K562 (cell line): Measurements from ENCODE around the gene MPST. TPM values are rescaled to one million over a fixed set of nuclear protein-coding genes. Genes with fewer than 3 reads are reported as not detected.

Experiments used
- HDGF ChIP-seq: fragments of 450-650 bp; IDR thresholded peaks from 2 replicates; pipeline ENCODE4 v1.6.1; 2016
- L3MBTL2 ChIP-seq: fragments of 450-650 bp; IDR thresholded peaks from 2 replicates; pipeline ENCODE4 v1.6.1; 2016; ENCODE audit warnings: mild to moderate bottlenecking, moderate library complexity
- MEIS2 ChIP-seq: fragments of 450-650 bp; IDR thresholded peaks from 2 replicates; pipeline ENCODE4 v1.6.1; 2014; ENCODE audit warnings: mild to moderate bottlenecking; ENCODE audit not compliant: partially characterized antibody
- NCOA6 ChIP-seq: fragments of 450-650 bp; IDR thresholded peaks from 2 replicates; pipeline ENCODE4 v1.6.1; 2017; ENCODE audit warnings: mild to moderate bottlenecking
- SREBF1 ChIP-seq: fragments of 150-350 bp; IDR thresholded peaks from 2 replicates; pipeline ENCODE4 v1.6.1; 2014; ENCODE audit warnings: antibody characterized with exemption, low read depth, low read length, borderline replicate concordance
- SRSF9 ChIP-seq: fragments of 200-400 bp; formaldehyde crosslinking; IDR thresholded peaks from 2 replicates; pipeline ENCODE4 v1.6.1; 2017; ENCODE audit warnings: low read depth, low read length, borderline replicate concordance
- ZBTB17 ChIP-seq: fragments of 450-650 bp; formaldehyde crosslinking; IDR thresholded peaks from 2 replicates; pipeline ENCODE4 v1.4.0; 2020; ENCODE audit warnings: mild to moderate bottlenecking
- ZNF121 ChIP-seq: sonication (generic); formaldehyde crosslinking; conservative IDR thresholded peaks from 2 replicates; pipeline ENCODE4 v1.8.0; 2022; ENCODE audit warnings: missing genetic modification reagents
- ZNF232 ChIP-seq: sonication (generic); formaldehyde crosslinking; IDR thresholded peaks from 2 replicates; pipeline ENCODE4 v1.8.0; 2022; ENCODE audit warnings: mild to moderate bottlenecking, missing genetic modification reagents
- ZNF347 ChIP-seq: fragments of 450-650 bp; formaldehyde crosslinking; IDR thresholded peaks from 2 replicates; pipeline ENCODE4 v1.4.0; 2020; ENCODE audit warnings: low read depth, mild to moderate bottlenecking, moderate library complexity
- ZNF707 ChIP-seq: fragments of 250-450 bp; sonication (Bioruptor Pico); conservative IDR thresholded peaks from 2 replicates; pipeline ENCODE4 v1.8.0; 2022; ENCODE audit warnings: inconsistent platforms, mild to moderate bottlenecking, moderate library complexity
- polyA plus RNA-seq, 8 experiments: library from polyadenylated mRNA; depleted of rRNA in 4 of 8; stranded (reverse) in 5 of 8; unstranded in 3 of 8; fragments of >200 nt; fragmentation: Nextera tagmentation in 2 of 8; fragmentation: Illumina TruSeq in 1 of 8; extraction: Ambion mirVana in 2 of 8; extraction: Trizol in 1 of 8; gene quantifications; 2 replicates each; pipeline versions ENCODE4 v1.2.1 to v1.2.3, GENCODE V29; 2011 to 2014; ENCODE audit warnings: inconsistent platforms in 1 of 8, missing spikeins in 1 of 8
- total RNA-seq, 7 experiments: library from RNA; depleted of rRNA in 6 of 7; stranded (reverse); fragments of >200 nt in 6 of 7; fragmentation: Illumina TruSeq in 2 of 7; extraction: Trizol in 2 of 7; gene quantifications; 2 replicates each; pipeline versions ENCODE4 v1.2.1 to v1.2.3, GENCODE V29; 2011 to 2021; ENCODE audit warnings: low replicate concordance in 1 of 7
- TF ChIP-seq, protein P1 (sequence below), 3 experiments: fragments of 200-800 bp in 1 of 3; fragments of 250-450 bp in 1 of 3; fragments of 450-650 bp in 1 of 3; sonication (Bioruptor Pico) in 1 of 3; sonication (Bioruptor generic) in 1 of 3; formaldehyde crosslinking in 1 of 3; IDR thresholded peaks; 2 replicates each; pipeline versions ENCODE4 v1.6.1 to v1.8.0; 2016 to 2022; ENCODE audit warnings: mild to moderate bottlenecking in 2 of 3, missing genetic modification characterization in 2 of 3, missing compliant biosample characterization in 1 of 3, moderate library complexity in 1 of 3
- TF ChIP-seq, protein P2 (sequence below): IDR thresholded peaks from 2 replicates; pipeline ENCODE4 v1.6.1; 2016; ENCODE audit warnings: missing genetic modification characterization, missing compliant biosample characterization
- TF ChIP-seq, protein P3 (sequence below): fragments of 450-650 bp; formaldehyde crosslinking; IDR thresholded peaks from 2 replicates; pipeline ENCODE4 v1.4.0; 2020; ENCODE audit warnings: mild to moderate bottlenecking, moderate library complexity
- TF ChIP-seq, protein P4 (sequence below): sonication (generic); formaldehyde crosslinking; IDR thresholded peaks from 2 replicates; pipeline ENCODE4 v1.8.0; 2022; ENCODE audit warnings: missing genetic modification reagents, mild to moderate bottlenecking, borderline replicate concordance
- TF ChIP-seq, protein P5 (sequence below): sonication (generic); formaldehyde crosslinking; IDR thresholded peaks from 2 replicates; pipeline ENCODE4 v1.8.0; 2022; ENCODE audit warnings: missing genetic modification reagents, mild to moderate bottlenecking, moderate library complexity, borderline replicate concordance

MPST gene
- total and polyA plus RNA-seq, 9 of the 15 experiments (the other 6 are each of a cell fraction or from before 2014, with no cell fraction given): 0.65 to 104 (median 24.3) TPM

- TF ChIP-seq ZBTB17 (no peak), HDGF (no peak), SRSF9 (no peak), ZNF707 (CRISPR knock-in tag) (no peak), ZNF232 (no peak), NCOA6 (no peak), SREBF1 (no peak), MEIS2 (peak; percentile 60), ZNF121 (CRISPR knock-in tag) (no peak), L3MBTL2 (no peak), ZNF347 (CRISPR knock-in tag) (no peak)
- TF ChIP-seq, protein P1, sequence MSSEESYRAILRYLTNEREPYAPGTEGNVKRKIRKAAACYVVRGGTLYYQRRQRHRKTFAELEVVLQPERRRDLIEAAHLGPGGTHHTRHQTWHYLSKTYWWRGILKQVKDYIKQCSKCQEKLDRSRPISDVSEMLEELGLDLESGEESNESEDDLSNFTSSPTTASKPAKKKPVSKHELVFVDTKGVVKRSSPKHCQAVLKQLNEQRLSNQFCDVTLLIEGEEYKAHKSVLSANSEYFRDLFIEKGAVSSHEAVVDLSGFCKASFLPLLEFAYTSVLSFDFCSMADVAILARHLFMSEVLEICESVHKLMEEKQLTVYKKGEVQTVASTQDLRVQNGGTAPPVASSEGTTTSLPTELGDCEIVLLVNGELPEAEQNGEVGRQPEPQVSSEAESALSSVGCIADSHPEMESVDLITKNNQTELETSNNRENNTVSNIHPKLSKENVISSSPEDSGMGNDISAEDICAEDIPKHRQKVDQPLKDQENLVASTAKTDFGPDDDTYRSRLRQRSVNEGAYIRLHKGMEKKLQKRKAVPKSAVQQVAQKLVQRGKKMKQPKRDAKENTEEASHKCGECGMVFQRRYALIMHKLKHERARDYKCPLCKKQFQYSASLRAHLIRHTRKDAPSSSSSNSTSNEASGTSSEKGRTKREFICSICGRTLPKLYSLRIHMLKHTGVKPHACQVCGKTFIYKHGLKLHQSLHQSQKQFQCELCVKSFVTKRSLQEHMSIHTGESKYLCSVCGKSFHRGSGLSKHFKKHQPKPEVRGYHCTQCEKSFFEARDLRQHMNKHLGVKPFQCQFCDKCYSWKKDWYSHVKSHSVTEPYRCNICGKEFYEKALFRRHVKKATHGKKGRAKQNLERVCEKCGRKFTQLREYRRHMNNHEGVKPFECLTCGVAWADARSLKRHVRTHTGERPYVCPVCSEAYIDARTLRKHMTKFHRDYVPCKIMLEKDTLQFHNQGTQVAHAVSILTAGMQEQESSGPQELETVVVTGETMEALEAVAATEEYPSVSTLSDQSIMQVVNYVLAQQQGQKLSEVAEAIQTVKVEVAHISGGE (CRISPR knock-in tag; IDR thresholded peaks at IDR 0.05): peak in 1 of 3 experiments; percentile 64; a peak in 1 of 6 replicates
- TF ChIP-seq, protein P2, sequence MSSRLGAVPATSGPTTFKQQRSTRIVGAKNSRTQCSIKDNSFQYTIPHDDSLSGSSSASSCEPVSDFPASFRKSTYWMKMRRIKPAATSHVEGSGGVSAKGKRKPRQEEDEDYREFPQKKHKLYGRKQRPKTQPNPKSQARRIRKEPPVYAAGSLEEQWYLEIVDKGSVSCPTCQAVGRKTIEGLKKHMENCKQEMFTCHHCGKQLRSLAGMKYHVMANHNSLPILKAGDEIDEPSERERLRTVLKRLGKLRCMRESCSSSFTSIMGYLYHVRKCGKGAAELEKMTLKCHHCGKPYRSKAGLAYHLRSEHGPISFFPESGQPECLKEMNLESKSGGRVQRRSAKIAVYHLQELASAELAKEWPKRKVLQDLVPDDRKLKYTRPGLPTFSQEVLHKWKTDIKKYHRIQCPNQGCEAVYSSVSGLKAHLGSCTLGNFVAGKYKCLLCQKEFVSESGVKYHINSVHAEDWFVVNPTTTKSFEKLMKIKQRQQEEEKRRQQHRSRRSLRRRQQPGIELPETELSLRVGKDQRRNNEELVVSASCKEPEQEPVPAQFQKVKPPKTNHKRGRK: peak; percentile 69
- TF ChIP-seq, protein P3, sequence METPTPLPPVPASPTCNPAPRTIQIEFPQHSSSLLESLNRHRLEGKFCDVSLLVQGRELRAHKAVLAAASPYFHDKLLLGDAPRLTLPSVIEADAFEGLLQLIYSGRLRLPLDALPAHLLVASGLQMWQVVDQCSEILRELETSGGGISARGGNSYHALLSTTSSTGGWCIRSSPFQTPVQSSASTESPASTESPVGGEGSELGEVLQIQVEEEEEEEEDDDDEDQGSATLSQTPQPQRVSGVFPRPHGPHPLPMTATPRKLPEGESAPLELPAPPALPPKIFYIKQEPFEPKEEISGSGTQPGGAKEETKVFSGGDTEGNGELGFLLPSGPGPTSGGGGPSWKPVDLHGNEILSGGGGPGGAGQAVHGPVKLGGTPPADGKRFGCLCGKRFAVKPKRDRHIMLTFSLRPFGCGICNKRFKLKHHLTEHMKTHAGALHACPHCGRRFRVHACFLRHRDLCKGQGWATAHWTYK (CRISPR knock-in tag): no peak
- TF ChIP-seq, protein P4, sequence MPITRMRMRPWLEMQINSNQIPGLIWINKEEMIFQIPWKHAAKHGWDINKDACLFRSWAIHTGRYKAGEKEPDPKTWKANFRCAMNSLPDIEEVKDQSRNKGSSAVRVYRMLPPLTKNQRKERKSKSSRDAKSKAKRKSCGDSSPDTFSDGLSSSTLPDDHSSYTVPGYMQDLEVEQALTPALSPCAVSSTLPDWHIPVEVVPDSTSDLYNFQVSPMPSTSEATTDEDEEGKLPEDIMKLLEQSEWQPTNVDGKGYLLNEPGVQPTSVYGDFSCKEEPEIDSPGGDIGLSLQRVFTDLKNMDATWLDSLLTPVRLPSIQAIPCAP: no peak
- TF ChIP-seq, protein P5, sequence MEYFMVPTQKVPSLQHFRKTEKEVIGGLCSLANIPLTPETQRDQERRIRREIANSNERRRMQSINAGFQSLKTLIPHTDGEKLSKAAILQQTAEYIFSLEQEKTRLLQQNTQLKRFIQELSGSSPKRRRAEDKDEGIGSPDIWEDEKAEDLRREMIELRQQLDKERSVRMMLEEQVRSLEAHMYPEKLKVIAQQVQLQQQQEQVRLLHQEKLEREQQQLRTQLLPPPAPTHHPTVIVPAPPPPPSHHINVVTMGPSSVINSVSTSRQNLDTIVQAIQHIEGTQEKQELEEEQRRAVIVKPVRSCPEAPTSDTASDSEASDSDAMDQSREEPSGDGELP (CRISPR knock-in tag): peak; percentile 45; the same call in 1 of the 2 replicates
Measured at GRCh38 chr22:36977947-36978660, 41.4 kb upstream of the MPST start (continued).
